ENCODE data around the gene ZG16. TPM values are rescaled to one million over a fixed set of nuclear protein-coding genes. Genes with fewer than 3 reads are reported as not detected.
A peak's percentile ranks its signal among the peaks of the same experiment; 100 is the strongest.

The ZG16 gene
- total and polyA plus RNA-seq, 9 of the 15 experiments (the other 6 are each of a cell fraction or from before 2014, with no cell fraction given) = 0.04 TPM; not detected in 8

GRCh38 chr16:29790183-29790948, 12.3 kb downstream of the ZG16 start, which contains the start of gene KIF22 (continued):
- TF ChIP-seq MAZ (CRISPR knock-in tag; conservative IDR thresholded peaks at IDR 0.05 in 1 of 2, IDR thresholded peaks at IDR 0.05 in 1 of 2) = peak; percentile 83 to 88; a peak in 3 of 4 replicates
- TF ChIP-seq ZBTB49 (CRISPR knock-in tag; IDR thresholded peaks at IDR 0.05; ENCODE audit: borderline replicate concordance) = no peak
- peak; percentile 91 for TF ChIP-seq GMEB1 (CRISPR knock-in tag; IDR thresholded peaks at IDR 0.05)
- peak; percentile 83; the same call in 1 of the 2 replicates for TF ChIP-seq ATF6 (CRISPR knock-in tag; IDR thresholded peaks at IDR 0.05)
- TF ChIP-seq ZC3H4 (CRISPR knock-in tag; IDR thresholded peaks at IDR 0.05; ENCODE audit: borderline replicate concordance) = peak; percentile 17; the same call in 1 of the 2 replicates
- TF ChIP-seq ZFX (CRISPR knock-in tag; IDR thresholded peaks at IDR 0.05) = peak; percentile 93
- TF ChIP-seq DNMT1 (IDR thresholded peaks at IDR 0.05) = no peak
- no peak for TF ChIP-seq ZBTB26 (CRISPR knock-in tag; IDR thresholded peaks at IDR 0.05)
- TF ChIP-seq ATF2 (CRISPR knock-in tag; IDR thresholded peaks at IDR 0.05) = no peak
- TF ChIP-seq STAT5A (IDR thresholded peaks at IDR 0.05; ENCODE audit: borderline replicate concordance, low read length) = no peak
- no peak for TF ChIP-seq ZNF644 (tag; IDR thresholded peaks at IDR 0.05; ENCODE audit: low read depth)
- TF ChIP-seq KAT8 (IDR thresholded peaks at IDR 0.05; ENCODE audit: low read depth) = peak; percentile 80; the same call in 1 of the 2 replicates
- peak; percentile 68 for TF ChIP-seq SMARCE1 (IDR thresholded peaks at IDR 0.05)
- no peak for TF ChIP-seq HNRNPH1 (optimal IDR thresholded peaks at IDR 0.05; ENCODE audit: low read depth, low read length)
- peak; percentile 41; the same call in 1 of the 2 replicates for TF ChIP-seq NBN (IDR thresholded peaks at IDR 0.05; ENCODE audit: low read depth)
- TF ChIP-seq STAT5B (CRISPR knock-in tag; IDR thresholded peaks at IDR 0.05) = no peak
- peak; percentile 83; the same call in 1 of the 2 replicates for TF ChIP-seq E2F1 (CRISPR knock-in tag; IDR thresholded peaks at IDR 0.05)
